GM18526 (cell line): ENCODE measurements around the gene JAKMIP3.

Experiments
- POLR2A ChIP-seq: IDR thresholded peaks from 3 replicates; pipeline ENCODE4 v1.6.1; 2011; ENCODE audit not compliant: insufficient read length; ENCODE audit errors: extremely low read depth

JAKMIP3 gene

GRCh38 chr10:132110111-132110521, 44.4 kb downstream of the JAKMIP3 start:
- TF ChIP-seq POLR2A: no peak

DNA sequence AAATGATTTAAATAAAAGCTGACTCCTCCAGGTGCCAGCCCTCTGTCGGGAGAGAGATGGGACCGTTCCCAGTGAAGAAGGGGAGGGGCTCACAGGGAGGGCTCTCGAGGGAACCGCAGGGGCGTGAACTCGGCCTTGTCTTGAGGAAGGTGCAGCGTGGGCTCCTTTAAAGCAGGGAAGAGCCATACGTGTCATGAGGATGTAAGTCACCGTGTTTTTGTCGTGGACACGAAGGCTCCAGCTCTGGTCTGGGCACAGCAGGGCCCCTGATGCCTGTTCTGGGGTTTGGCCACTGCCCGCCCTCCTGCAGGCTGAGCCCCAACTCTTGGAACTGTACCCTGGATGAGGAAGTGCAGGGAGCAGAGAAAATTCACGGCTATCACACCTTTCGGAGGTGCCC, 45.0 kb downstream of the JAKMIP3 start:
- TF ChIP-seq POLR2A: no peak

GRCh38 chr10:132111121-132111731, 45.5 kb downstream of the JAKMIP3 start:
- TF ChIP-seq POLR2A: no peak

- no peak for TF ChIP-seq POLR2A
Measured at GRCh38 chr10:132111871-132112341, 46.2 kb downstream of the JAKMIP3 start.

GRCh38 chr10:132112611-132113010, 46.9 kb downstream of the JAKMIP3 start:
- TF ChIP-seq POLR2A: no peak

DNA sequence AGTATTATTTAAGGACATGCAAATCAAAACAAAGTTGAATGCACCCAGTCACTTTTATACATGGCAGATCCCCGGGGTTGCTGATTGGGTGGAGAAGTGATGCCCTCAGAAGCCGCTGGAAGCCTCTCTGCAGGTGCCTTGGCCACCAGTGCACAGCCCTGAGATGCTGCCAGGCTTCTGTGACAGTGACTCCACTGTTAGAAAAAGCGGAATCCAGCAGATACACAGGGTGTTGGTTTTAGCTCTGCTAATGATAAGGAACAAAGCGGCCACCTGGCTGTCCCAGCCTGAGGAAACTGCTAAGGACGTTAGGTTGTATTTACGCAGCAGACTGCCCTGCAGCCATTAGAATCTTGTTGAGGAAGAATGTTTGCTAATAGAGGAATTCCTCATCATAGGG, 47.5 kb downstream of the JAKMIP3 start:
- TF ChIP-seq POLR2A: no peak

GRCh38 chr10:132113766-132114365, 48.1 kb downstream of the JAKMIP3 start:
- TF ChIP-seq POLR2A: no peak

GRCh38 chr10:132114953-132115520, 49.3 kb downstream of the JAKMIP3 start:
- TF ChIP-seq POLR2A: no peak
